ENCODE results near the gene CYFIP1. TPM values are rescaled to one million over a fixed set of nuclear protein-coding genes. Genes with fewer than 3 reads are reported as not detected.

CYFIP1 gene
- total RNA-seq, 1 experiment from 2014 or later = 205 TPM

GRCh38 chr15:22942877-22943276 lies 37.3 kb downstream of the CYFIP1 start:
- TF ChIP-seq CTCF (IDR thresholded peaks at IDR 0.05; ENCODE audit: insufficient read depth in 1 of 2, low read depth in 1 of 2, low read length in 1 of 2, severe bottlenecking in 1 of 2, unreplicated experiment in 1 of 2) = no peak
- CTCF ChIA-PET = no interaction called here
- Histone ChIP-seq H3K9me3 (no peaks in the 10 kb centered on the region), H3K36me3 (ENCODE audit: control insufficient read depth, insufficient read depth, low read length) (peaks cover 13% of the 10 kb centered on the region), H3K27me3 (replicated peaks; ENCODE audit: control insufficient read depth, insufficient read depth, low read length) (no peaks in the 10 kb centered on the region), H3K4me3 (ENCODE audit: low read depth, low read length) (no peak overlapping the region), H3K4me1 (no peaks in the 10 kb centered on the region)
- Mint-ChIP-seq H3K27ac (ENCODE audit: unreplicated experiment) (no peak overlapping the region), H3K36me3 (ENCODE audit: insufficient read depth, unreplicated experiment) (peaks cover 68% of the 10 kb centered on the region), H3K9me3 (ENCODE audit: unreplicated experiment) (no peaks in the 10 kb centered on the region), H3K27me3 (ENCODE audit: insufficient read depth, unreplicated experiment) (no peaks in the 10 kb centered on the region), H3K4me1 (ENCODE audit: low read depth, unreplicated experiment) (no peaks in the 10 kb centered on the region), H3K4me3 (ENCODE audit: unreplicated experiment) (no peak overlapping the region)
- intact Hi-C loops (cut with micrococcal nuclease; ENCODE audit: unreplicated experiment) = no loop called here
- POLR2A ChIA-PET = no interaction called here
- BruUV-seq (replicated peaks) = no TSS peak
- DNase-seq = no peak

- no peaks in the 10 kb centered on the region for H3K27me3 ChIP-seq (replicated peaks; ENCODE audit: control insufficient read depth, insufficient read depth, low read length)
- no peaks in the 10 kb centered on the region for H3K9me3 Mint-ChIP-seq (ENCODE audit: unreplicated experiment)
- peaks cover 71% of the 10 kb centered on the region for H3K36me3 Mint-ChIP-seq (ENCODE audit: insufficient read depth, unreplicated experiment)
- H3K4me3 ChIP-seq (ENCODE audit: low read depth, low read length) = no peak overlapping the region
- intact Hi-C loops (cut with micrococcal nuclease; ENCODE audit: unreplicated experiment) = no loop called here
- H3K4me3 Mint-ChIP-seq (ENCODE audit: unreplicated experiment) = no peak overlapping the region
- H3K27me3 Mint-ChIP-seq (ENCODE audit: insufficient read depth, unreplicated experiment) = no peaks in the 10 kb centered on the region
- peaks cover 13% of the 10 kb centered on the region for H3K36me3 ChIP-seq (ENCODE audit: control insufficient read depth, insufficient read depth, low read length)
- H3K9me3 ChIP-seq = no peaks in the 10 kb centered on the region
- ChIA-PET POLR2A (no interaction called here), CTCF (no interaction called here)
- TF ChIP-seq CTCF (IDR thresholded peaks at IDR 0.05; ENCODE audit: insufficient read depth in 1 of 2, low read depth in 1 of 2, low read length in 1 of 2, severe bottlenecking in 1 of 2, unreplicated experiment in 1 of 2) = no peak
- no peaks in the 10 kb centered on the region for H3K4me1 ChIP-seq
- no peaks in the 10 kb centered on the region for H3K4me1 Mint-ChIP-seq (ENCODE audit: low read depth, unreplicated experiment)
- DNase-seq = no peak
- BruUV-seq (replicated peaks) = no TSS peak
- H3K27ac Mint-ChIP-seq (ENCODE audit: unreplicated experiment) = no peak overlapping the region
These were observed 37.8 kb downstream of the CYFIP1 start for GRCh38 chr15:22942306-22942855.

- DNase-seq = no peak
- Mint-ChIP-seq H3K4me3 (ENCODE audit: unreplicated experiment) (no peak overlapping the region), H3K27ac (ENCODE audit: unreplicated experiment) (no peak overlapping the region), H3K4me1 (ENCODE audit: low read depth, unreplicated experiment) (no peaks in the 10 kb centered on the region), H3K9me3 (ENCODE audit: unreplicated experiment) (no peaks in the 10 kb centered on the region), H3K27me3 (ENCODE audit: insufficient read depth, unreplicated experiment) (no peaks in the 10 kb centered on the region), H3K36me3 (ENCODE audit: insufficient read depth, unreplicated experiment) (peaks cover 72% of the 10 kb centered on the region)
- Histone ChIP-seq H3K27me3 (replicated peaks; ENCODE audit: control insufficient read depth, insufficient read depth, low read length) (no peaks in the 10 kb centered on the region), H3K36me3 (ENCODE audit: control insufficient read depth, insufficient read depth, low read length) (peaks cover 15% of the 10 kb centered on the region), H3K4me1 (no peaks in the 10 kb centered on the region), H3K9me3 (no peaks in the 10 kb centered on the region), H3K4me3 (ENCODE audit: low read depth, low read length) (no peak overlapping the region)
- CTCF ChIA-PET = interaction anchor here (0.6 kb wide), 1 partner anchor 39 kb away, joined by 3 read pairs; no protein-coding TSS in a partner anchor
- no peak for TF ChIP-seq CTCF (IDR thresholded peaks at IDR 0.05; ENCODE audit: insufficient read depth in 1 of 2, low read depth in 1 of 2, low read length in 1 of 2, severe bottlenecking in 1 of 2, unreplicated experiment in 1 of 2)
- POLR2A ChIA-PET = interaction anchor here (0.6 kb wide), 1 partner anchor 40 kb away, joined by 3 read pairs; no protein-coding TSS in a partner anchor
- no TSS peak for BruUV-seq (replicated peaks)
- intact Hi-C loops (cut with micrococcal nuclease; ENCODE audit: unreplicated experiment) = no loop called here
These were observed 39.0 kb downstream of the CYFIP1 start for GRCh38 chr15:22941179-22941578.
